DMS53 (cell line): ENCODE data around the gene MYD88.
"Not testable (repeated sequence)": the region's sequence is repeated elsewhere in the genome, so short reads cannot be mapped to it uniquely, and the experiment has no call there.

ENCODE experiments used
- DNase-seq: peaks from one replicate; lab custom pipeline; 2025; lab: John Stamatoyannopoulos, UW

MYD88 gene

GRCh38 chr3:38126121-38126892 lies 12.2 kb upstream of the MYD88 start:
- DNase-seq, result no peak

GRCh38 chr3:38127611-38128302 lies 10.7 kb upstream of the MYD88 start:
- no peak for DNase-seq

- DNase-seq, result no peak
Observed at GRCh38 chr3:38128303-38128655, 10.2 kb upstream of the MYD88 start.

- DNase-seq, result no peak
Observed at GRCh38 chr3:38129058-38129457, 9.4 kb upstream of the MYD88 start.

GRCh38 chr3:38130631-38131065 lies 7.8 kb upstream of the MYD88 start:
- DNase-seq, result no peak

- peak; percentile 14 for DNase-seq
Observed at GRCh38 chr3:38131621-38132369, 6.7 kb upstream of the MYD88 start.

- no peak for DNase-seq
Observed at GRCh38 chr3:38133209-38133556, 5.3 kb upstream of the MYD88 start.

GRCh38 chr3:38133557-38134405 lies 4.7 kb upstream of the MYD88 start:
- no peak for DNase-seq

- DNase-seq, result not testable (repeated sequence)
Observed at GRCh38 chr3:38134517-38135143, 3.8 kb upstream of the MYD88 start.

- not testable (repeated sequence) for DNase-seq
Observed at GRCh38 chr3:38135621-38136277, 2.7 kb upstream of the MYD88 start.

- DNase-seq, result peak; percentile 33
Observed at GRCh38 chr3:38136393-38136776, 2.1 kb upstream of the MYD88 start.

- peak; percentile 94 for DNase-seq
Observed at GRCh38 chr3:38136777-38137614, 1.5 kb upstream of the MYD88 start, which contains the start of gene ACAA1. ACAA1 (minus strand) TSS chr3:38137127; CDS start chr3:38137035, 92 bp downstream.

GRCh38 chr3:38137615-38138348 lies 679 bp upstream of the MYD88 start:
- DNase-seq, result peak; percentile 28

GRCh38 chr3:38139191-38139590 lies 730 bp downstream of the MYD88 start:
- peak; percentile 27 for DNase-seq

- DNase-seq, result no peak
Observed at GRCh38 chr3:38139652-38140051, 1.2 kb downstream of the MYD88 start.

- no peak for DNase-seq
Observed at GRCh38 chr3:38140326-38141172, 2.1 kb downstream of the MYD88 start.

GRCh38 chr3:38141173-38141951 lies 2.9 kb downstream of the MYD88 start:
- DNase-seq, result no peak

GRCh38 chr3:38141952-38142273 lies 3.5 kb downstream of the MYD88 start:
- DNase-seq, result peak; percentile 46
